Activated T-cell treated with anti-CD3 and anti-CD28 coated beads, Interleukin-2, amount 50 U/mL, for 72 hours (primary cell): Measurements from ENCODE around the gene FAM204A. TPM values are rescaled to one million over a fixed set of nuclear protein-coding genes. Genes with fewer than 3 reads are reported as not detected.

Experiments
- ATAC-seq, 2 donors: fragments of 150-1000 bp; cut with Tn5 transposase; replicated peaks in 1 of 2; 2 replicates each; pipeline ENCODE4 v1.10.0; 2021; ENCODE audit warnings: moderate library complexity in 2 of 2, mild to moderate bottlenecking in 1 of 2
- DNase-seq, 2 donors: peaks; one replicate each; pipeline ENCODE4 v3.0.0; 2021 to 2022; ENCODE audit warnings: mixed read lengths in 1 of 2
- H3K27ac Mint-ChIP-seq: one replicate; pipeline ENCODE4 v1.8.0; 2022; ENCODE audit warnings: mild to moderate bottlenecking, moderate library complexity, mixed read lengths
- H3K27me3 Mint-ChIP-seq: one replicate; pipeline ENCODE4 v1.8.0; 2022; ENCODE audit warnings: low read depth, mixed read lengths
- H3K36me3 Mint-ChIP-seq, 2 donors: one replicate each; pipeline ENCODE4 v1.8.0; 2022; ENCODE audit warnings: mixed read lengths in 2 of 2, mild to moderate bottlenecking in 1 of 2; ENCODE audit not compliant: insufficient read depth in 2 of 2
- H3K4me1 Mint-ChIP-seq: one replicate; pipeline ENCODE4 v1.8.0; 2022; ENCODE audit warnings: low read depth, mixed read lengths
- H3K4me3 Mint-ChIP-seq, 2 donors: one replicate each; pipeline ENCODE4 v1.8.0; 2022; ENCODE audit warnings: mild to moderate bottlenecking in 2 of 2, mixed read lengths in 2 of 2, moderate library complexity in 2 of 2
- H3K9me3 Mint-ChIP-seq, 2 donors: one replicate each; pipeline ENCODE4 v1.8.0; 2022; ENCODE audit warnings: mixed read lengths in 2 of 2
- total RNA-seq, 2 donors: library from RNA; stranded (reverse); gene quantifications; one replicate each; pipeline ENCODE4 v1.2.3, GENCODE V29; 2022

Gene FAM204A
- total RNA-seq, 2 donors from 2014 or later, result 81.3 to 88.6 TPM

GRCh38 chr10:118266098-118266748 lies 75.9 kb downstream of the FAM204A start:
- no peaks in the 10 kb centered on the region for H3K36me3 Mint-ChIP-seq
- no peak for ATAC-seq
- no peak overlapping the region for H3K4me3 Mint-ChIP-seq
- DNase-seq, result no peak
- H3K27me3 Mint-ChIP-seq, result peaks cover 65% of the 10 kb centered on the region
- no peaks in the 10 kb centered on the region for H3K4me1 Mint-ChIP-seq
- no peak overlapping the region for H3K27ac Mint-ChIP-seq
- H3K9me3 Mint-ChIP-seq, result no peaks in the 10 kb centered on the region

GRCh38 chr10:118264838-118265470 lies 77.2 kb downstream of the FAM204A start:
- Mint-ChIP-seq H3K27ac (no peak overlapping the region), H3K36me3 (no peaks in the 10 kb centered on the region), H3K27me3 (peaks cover 64% of the 10 kb centered on the region), H3K9me3 (no peaks in the 10 kb centered on the region), H3K4me1 (no peaks in the 10 kb centered on the region), H3K4me3 (no peak overlapping the region)
- ATAC-seq (no peak), DNase-seq (no peak)

- Mint-ChIP-seq H3K4me1 (no peaks in the 10 kb centered on the region), H3K9me3 (no peaks in the 10 kb centered on the region), H3K27me3 (peaks cover 69% of the 10 kb centered on the region), H3K36me3 (no peaks in the 10 kb centered on the region), H3K27ac (no peak overlapping the region), H3K4me3 (no peak overlapping the region)
- DNase-seq (no peak), ATAC-seq (no peak)
These were observed 77.9 kb downstream of the FAM204A start for GRCh38 chr10:118264252-118264651.

DNA sequence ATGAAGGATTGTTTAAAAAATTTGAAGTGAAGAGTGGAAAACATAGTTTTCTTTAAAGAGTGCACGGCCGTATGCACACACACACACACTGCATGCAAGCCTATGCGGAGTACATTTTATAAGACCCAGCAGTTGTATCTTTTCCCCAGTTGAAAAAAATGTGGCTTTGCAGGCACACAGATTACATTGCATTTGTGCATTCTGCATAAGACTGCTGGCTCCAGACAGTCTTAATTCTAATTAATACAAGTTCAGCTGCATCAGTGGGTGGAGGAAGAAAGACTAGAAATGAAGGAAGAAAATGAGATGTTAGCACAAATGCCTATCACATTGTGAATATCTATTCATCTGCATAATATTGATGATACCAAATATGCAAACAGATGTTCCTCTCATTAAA lies 79.6 kb downstream of the FAM204A start:
- no peaks in the 10 kb centered on the region for H3K36me3 Mint-ChIP-seq
- no peaks in the 10 kb centered on the region for H3K4me1 Mint-ChIP-seq
- H3K27me3 Mint-ChIP-seq, result peaks cover 75% of the 10 kb centered on the region
- H3K4me3 Mint-ChIP-seq, result no peak overlapping the region
- no peaks in the 10 kb centered on the region for H3K9me3 Mint-ChIP-seq
- ATAC-seq (no peak), DNase-seq (no peak)
- H3K27ac Mint-ChIP-seq, result no peak overlapping the region

DNA sequence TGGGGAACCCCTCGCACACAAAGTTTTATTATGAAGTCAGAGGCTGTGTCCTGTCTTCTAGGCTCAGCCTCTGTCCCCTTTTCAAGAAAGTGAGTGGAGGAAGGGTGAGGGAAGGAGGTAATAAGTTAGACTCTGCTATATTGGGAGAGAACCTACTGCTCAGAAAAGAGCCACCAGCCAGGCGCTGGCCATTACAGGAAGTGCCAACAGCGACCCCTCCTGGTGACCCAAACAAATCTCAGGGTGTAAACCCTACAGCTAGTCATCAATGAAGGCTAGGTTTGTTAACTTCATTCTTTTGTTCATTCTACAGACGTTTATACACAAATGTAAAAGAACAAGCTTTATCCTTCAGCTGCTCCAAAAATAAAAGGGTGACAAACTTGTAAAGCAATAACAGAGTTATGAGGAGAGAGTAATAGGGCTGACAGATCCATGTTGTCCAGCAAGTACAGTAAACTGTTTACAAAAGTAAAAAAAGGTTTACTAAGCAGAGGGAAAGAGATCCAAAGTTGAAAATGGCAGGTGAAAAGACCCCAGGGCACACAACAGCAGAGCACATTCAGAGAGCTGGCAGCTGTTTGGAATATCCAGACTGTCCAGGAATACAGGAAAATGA lies 82.7 kb downstream of the FAM204A start:
- peak; percentile 46 to 59 for DNase-seq
- H3K27ac Mint-ChIP-seq, result no peak overlapping the region
- no peaks in the 10 kb centered on the region for H3K9me3 Mint-ChIP-seq
- peaks cover 86% of the 10 kb centered on the region for H3K27me3 Mint-ChIP-seq
- H3K4me3 Mint-ChIP-seq, result no peak overlapping the region
- H3K36me3 Mint-ChIP-seq, result no peaks in the 10 kb centered on the region
- ATAC-seq, result peak; percentile 53 to 64
- no peaks in the 10 kb centered on the region for H3K4me1 Mint-ChIP-seq

DNA sequence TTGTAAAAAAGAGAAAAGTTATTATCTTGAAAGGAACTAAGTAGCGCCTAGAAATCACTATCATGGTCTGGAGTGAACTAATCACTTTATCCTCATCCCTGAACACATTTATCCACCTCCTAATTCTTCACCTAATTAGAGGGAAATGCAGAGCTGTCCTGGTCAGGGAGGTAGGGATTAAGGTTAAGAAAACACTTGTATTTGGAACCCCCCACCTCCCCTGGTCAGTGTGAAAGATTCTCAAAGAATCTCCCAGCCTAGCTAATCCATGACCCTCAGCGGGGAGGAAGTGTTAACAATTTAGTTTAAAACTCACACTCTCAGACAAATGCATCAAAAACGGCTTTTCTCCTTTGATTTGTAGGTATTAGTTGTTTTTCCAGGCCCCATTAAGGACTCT lies 83.8 kb downstream of the FAM204A start:
- Mint-ChIP-seq H3K36me3 (no peaks in the 10 kb centered on the region), H3K4me3 (no peak overlapping the region), H3K4me1 (no peaks in the 10 kb centered on the region), H3K27me3 (peaks cover 83% of the 10 kb centered on the region), H3K9me3 (no peaks in the 10 kb centered on the region), H3K27ac (no peak overlapping the region)
- ATAC-seq, result no peak
- no peak for DNase-seq

DNA sequence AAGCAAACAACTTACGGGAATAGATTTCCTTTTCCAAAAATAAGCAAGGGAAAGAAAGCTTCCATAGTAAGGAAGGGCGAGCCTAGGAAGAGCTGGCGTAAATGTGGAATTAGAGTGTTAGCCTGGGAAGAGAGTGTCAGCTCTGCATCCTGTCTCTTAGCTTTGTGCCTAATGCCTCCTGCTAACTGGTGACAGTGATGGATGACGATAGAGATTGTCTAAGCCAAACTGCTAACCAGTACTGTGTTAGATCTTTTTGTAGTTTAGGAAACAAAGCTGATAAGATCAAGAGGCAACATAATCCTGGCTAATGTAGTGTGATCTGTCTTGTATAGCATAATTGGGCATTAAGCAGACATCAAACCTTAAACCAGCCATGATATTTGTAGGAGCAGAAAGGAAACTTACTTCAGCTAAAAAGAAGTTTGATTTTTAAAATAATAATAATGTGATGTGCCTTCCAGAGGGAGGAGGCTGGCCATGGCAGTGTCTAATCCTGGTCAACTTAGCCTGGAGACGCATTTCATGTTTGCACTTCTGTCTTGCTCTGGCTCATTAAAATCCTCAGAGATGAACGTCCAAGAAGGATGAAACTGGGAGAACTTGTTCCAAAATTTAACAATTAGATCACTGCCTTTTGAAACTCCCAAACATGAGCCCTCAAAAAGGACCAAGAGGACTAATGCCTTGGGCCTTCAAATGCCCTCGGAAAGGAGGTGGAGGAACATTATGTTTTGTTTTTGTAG lies 85.1 kb downstream of the FAM204A start:
- Mint-ChIP-seq H3K4me3 (no peak overlapping the region), H3K27me3 (peaks cover 70% of the 10 kb centered on the region), H3K27ac (no peak overlapping the region), H3K4me1 (no peaks in the 10 kb centered on the region), H3K9me3 (no peaks in the 10 kb centered on the region), H3K36me3 (no peaks in the 10 kb centered on the region)
- ATAC-seq, result no peak
- DNase-seq, result no peak

DNA sequence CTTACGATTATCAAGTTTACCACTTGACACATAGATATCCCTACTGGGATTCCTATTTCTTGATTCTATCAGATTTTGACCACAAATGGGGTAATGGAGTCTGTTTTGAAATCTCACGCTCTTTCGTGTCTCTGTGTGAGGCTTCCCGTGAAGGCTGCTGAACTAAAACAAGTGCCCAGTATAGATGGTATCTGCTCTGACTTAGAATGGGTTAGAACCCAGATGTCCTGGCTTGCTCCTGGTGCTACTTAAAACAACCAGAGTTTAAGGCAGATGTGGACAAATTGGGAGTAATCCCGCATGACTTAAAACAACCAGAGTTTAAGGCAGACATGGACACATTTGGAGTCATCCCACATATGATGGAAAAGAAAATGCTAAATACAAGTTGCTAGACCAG lies 85.9 kb downstream of the FAM204A start:
- Mint-ChIP-seq H3K4me3 (no peak overlapping the region), H3K36me3 (no peaks in the 10 kb centered on the region), H3K27ac (no peak overlapping the region), H3K4me1 (no peaks in the 10 kb centered on the region), H3K9me3 (no peaks in the 10 kb centered on the region), H3K27me3 (peaks cover 62% of the 10 kb centered on the region)
- ATAC-seq (no peak), DNase-seq (no peak)

GRCh38 chr10:118255355-118255754 lies 86.8 kb downstream of the FAM204A start:
- no peaks in the 10 kb centered on the region for H3K4me1 Mint-ChIP-seq

GRCh38 chr10:118254654-118255053 lies 87.5 kb downstream of the FAM204A start:
- H3K9me3 Mint-ChIP-seq, result no peaks in the 10 kb centered on the region
- H3K27ac Mint-ChIP-seq, result no peak overlapping the region
- DNase-seq (no peak), ATAC-seq (no peak)
- no peak overlapping the region for H3K4me3 Mint-ChIP-seq
- no peaks in the 10 kb centered on the region for H3K4me1 Mint-ChIP-seq
- H3K36me3 Mint-ChIP-seq, result no peaks in the 10 kb centered on the region
- H3K27me3 Mint-ChIP-seq, result peaks cover 62% of the 10 kb centered on the region

More at GRCh38 chr10:118255355-118255754, 86.8 kb downstream of the FAM204A start:
- Mint-ChIP-seq H3K4me3 (no peak overlapping the region), H3K27ac (no peak overlapping the region), H3K9me3 (no peaks in the 10 kb centered on the region), H3K27me3 (peaks cover 62% of the 10 kb centered on the region), H3K36me3 (no peaks in the 10 kb centered on the region)
- DNase-seq (no peak), ATAC-seq (no peak)

DNA sequence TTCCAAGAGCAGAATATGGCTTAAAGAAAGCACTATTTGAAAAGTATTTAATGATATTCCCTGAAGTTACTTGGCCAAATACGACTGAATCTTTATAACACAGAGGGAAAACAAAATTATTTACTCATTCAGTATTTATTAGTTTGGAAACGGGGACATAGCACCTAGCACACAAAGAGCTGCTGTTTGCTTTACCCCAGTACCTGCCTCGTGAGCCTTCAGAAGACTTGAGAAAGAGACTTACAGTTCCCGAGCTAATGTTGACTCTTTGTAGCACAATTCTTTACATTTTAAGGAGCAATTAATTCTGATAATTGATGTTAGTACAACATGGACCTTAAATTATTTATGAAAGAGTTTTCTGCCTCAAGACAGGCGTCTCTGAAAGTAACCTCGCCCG lies 88.7 kb downstream of the FAM204A start:
- no peak for ATAC-seq
- no peak overlapping the region for H3K4me3 Mint-ChIP-seq
- no peaks in the 10 kb centered on the region for H3K9me3 Mint-ChIP-seq
- no peaks in the 10 kb centered on the region for H3K36me3 Mint-ChIP-seq
- no peaks in the 10 kb centered on the region for H3K4me1 Mint-ChIP-seq
- peaks cover 62% of the 10 kb centered on the region for H3K27me3 Mint-ChIP-seq
- DNase-seq, result no peak
- no peak overlapping the region for H3K27ac Mint-ChIP-seq

DNA sequence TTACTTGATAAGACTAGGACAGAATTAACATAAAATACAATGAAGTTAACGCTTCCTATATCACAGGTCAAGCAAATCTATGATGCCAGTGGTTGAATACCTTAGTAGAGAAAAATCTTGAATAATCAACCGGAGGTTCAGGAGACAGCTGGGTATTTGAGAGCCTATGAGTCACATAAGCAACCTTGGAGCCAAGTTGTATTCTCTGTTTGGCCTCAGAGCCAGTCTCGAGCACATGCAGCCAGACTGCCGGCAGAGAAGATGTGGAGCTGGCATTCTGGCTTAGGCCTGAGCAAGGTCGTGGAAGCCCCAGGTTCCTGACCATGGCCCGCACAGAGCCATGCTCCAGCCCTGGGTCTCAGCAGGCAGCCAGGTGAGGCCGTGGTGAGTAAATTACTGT lies 90.3 kb downstream of the FAM204A start:
- Mint-ChIP-seq H3K36me3 (no peaks in the 10 kb centered on the region), H3K9me3 (no peaks in the 10 kb centered on the region), H3K27ac (no peak overlapping the region), H3K4me3 (no peak overlapping the region), H3K4me1 (no peaks in the 10 kb centered on the region), H3K27me3 (peaks cover 54% of the 10 kb centered on the region)
- DNase-seq (no peak), ATAC-seq (no peak)

- no peak overlapping the region for H3K27ac Mint-ChIP-seq
- H3K27me3 Mint-ChIP-seq, result peaks cover 50% of the 10 kb centered on the region
- ATAC-seq, result no peak
- no peak overlapping the region for H3K4me3 Mint-ChIP-seq
- no peak for DNase-seq
- H3K4me1 Mint-ChIP-seq, result no peaks in the 10 kb centered on the region
- no peaks in the 10 kb centered on the region for H3K9me3 Mint-ChIP-seq
- H3K36me3 Mint-ChIP-seq, result no peaks in the 10 kb centered on the region
These were observed 92.4 kb downstream of the FAM204A start for GRCh38 chr10:118249714-118250113.
